Body of pancreas (tissue), 4 donors: Measurements from ENCODE around the gene THSD7B.
"Not testable (repeated sequence)": the region's sequence is repeated elsewhere in the genome, so short reads cannot be mapped to it uniquely, and the experiment has no call there.

Experiments used
- POLR2A ChIP-seq, 3 donors: fragments of 450-650 bp; IDR thresholded peaks; one replicate each; pipeline ENCODE4 v1.6.1; 2016; ENCODE audit warnings: antibody characterized with exemption in 3 of 3, mild to moderate bottlenecking in 2 of 3
- TF ChIP-seq, protein P1 (sequence below), 7 experiments: fragments of 450-650 bp in 4 of 7; fragments of 200-600 bp in 3 of 7; sonication (generic) in 3 of 7; IDR thresholded peaks; one replicate each; pipeline ENCODE4 v1.5.1; 2016 to 2019; ENCODE audit warnings: antibody characterized with exemption in 7 of 7

- not testable (repeated sequence) for TF ChIP-seq POLR2A (IDR thresholded peaks at IDR 0.05)
- TF ChIP-seq, protein P1, sequence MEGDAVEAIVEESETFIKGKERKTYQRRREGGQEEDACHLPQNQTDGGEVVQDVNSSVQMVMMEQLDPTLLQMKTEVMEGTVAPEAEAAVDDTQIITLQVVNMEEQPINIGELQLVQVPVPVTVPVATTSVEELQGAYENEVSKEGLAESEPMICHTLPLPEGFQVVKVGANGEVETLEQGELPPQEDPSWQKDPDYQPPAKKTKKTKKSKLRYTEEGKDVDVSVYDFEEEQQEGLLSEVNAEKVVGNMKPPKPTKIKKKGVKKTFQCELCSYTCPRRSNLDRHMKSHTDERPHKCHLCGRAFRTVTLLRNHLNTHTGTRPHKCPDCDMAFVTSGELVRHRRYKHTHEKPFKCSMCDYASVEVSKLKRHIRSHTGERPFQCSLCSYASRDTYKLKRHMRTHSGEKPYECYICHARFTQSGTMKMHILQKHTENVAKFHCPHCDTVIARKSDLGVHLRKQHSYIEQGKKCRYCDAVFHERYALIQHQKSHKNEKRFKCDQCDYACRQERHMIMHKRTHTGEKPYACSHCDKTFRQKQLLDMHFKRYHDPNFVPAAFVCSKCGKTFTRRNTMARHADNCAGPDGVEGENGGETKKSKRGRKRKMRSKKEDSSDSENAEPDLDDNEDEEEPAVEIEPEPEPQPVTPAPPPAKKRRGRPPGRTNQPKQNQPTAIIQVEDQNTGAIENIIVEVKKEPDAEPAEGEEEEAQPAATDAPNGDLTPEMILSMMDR (IDR thresholded peaks at IDR 0.05), result not testable (repeated sequence)
These were observed 216.3 kb downstream of the THSD7B start for GRCh38 chr2:136981689-136982088.
